Activated naive CD8-positive, alpha-beta T cell (primary cell): ENCODE data around the gene SNTA1.
A peak's percentile ranks its signal among the peaks of the same experiment; 100 is the strongest.
"Not testable (repeated sequence)": the region's sequence is repeated elsewhere in the genome, so short reads cannot be mapped to it uniquely, and the experiment has no call there.

ENCODE experiments used
- H3K27ac Mint-ChIP-seq: one replicate; pipeline ENCODE4 v1.8.0; 2021; ENCODE audit warnings: mixed read lengths
- H3K27me3 Mint-ChIP-seq: one replicate; pipeline ENCODE4 v1.8.0; 2021; ENCODE audit warnings: mixed read lengths
- H3K36me3 Mint-ChIP-seq: one replicate; pipeline ENCODE4 v1.8.0; 2021; ENCODE audit warnings: mixed read lengths
- H3K4me1 Mint-ChIP-seq: one replicate; pipeline ENCODE4 v1.8.0; 2021; ENCODE audit warnings: low read depth, mixed read lengths
- H3K4me3 Mint-ChIP-seq: one replicate; pipeline ENCODE4 v1.8.0; 2021; ENCODE audit warnings: mild to moderate bottlenecking, mixed read lengths
- H3K9me3 Mint-ChIP-seq: one replicate; pipeline ENCODE4 v1.8.0; 2021; ENCODE audit warnings: low read depth, mixed read lengths

SNTA1 gene

DNA sequence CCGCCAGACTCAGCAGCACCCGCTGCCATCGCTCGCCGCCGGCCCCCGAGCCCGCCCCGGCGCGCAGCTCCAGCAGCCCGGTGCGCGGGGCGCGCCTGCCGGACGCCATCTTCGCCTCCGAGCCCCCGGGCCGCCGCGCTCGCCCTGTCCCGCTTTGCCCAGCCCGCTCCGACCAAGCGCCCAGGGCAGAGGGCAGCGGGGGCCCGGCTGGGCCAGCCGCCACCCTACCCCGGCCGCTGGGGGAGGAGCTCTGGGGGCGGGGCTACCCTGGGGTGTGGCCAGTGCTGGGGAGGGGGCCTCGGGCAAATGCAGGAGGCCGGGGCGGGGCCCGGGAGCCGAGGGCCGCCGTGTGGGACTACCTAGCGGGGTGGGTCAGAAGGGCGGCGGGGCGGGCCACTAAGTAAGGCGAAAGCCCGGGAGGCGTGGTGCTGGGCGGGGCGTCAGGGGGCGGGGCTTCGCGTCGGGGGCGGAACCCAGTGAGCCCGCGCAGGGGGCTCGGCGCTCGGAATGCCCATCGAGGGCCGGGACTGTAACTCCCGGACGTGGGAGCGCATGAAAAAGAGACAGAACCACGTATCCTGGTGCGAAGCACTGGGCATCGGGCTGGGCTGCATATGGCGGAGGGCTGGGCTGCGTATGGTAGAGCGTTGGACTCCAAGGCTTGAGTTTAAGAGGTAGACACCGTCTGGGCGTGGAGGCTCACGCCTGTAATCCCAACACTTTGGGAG lies at the start of gene SNTA1:
TSS of gene SNTA1 (minus strand) at position 252 of the 728 bp plus-strand sequence. CDS start at position 109, 143 bp downstream.
- no peaks in the 10 kb centered on the region for H3K9me3 Mint-ChIP-seq
- peak within 1 kb of the TSS; percentile 78 for H3K27ac Mint-ChIP-seq
- no peaks in the 10 kb centered on the region for H3K36me3 Mint-ChIP-seq
- peaks cover 14% of the 10 kb centered on the region for H3K4me1 Mint-ChIP-seq
- H3K27me3 Mint-ChIP-seq, result no peaks in the 10 kb centered on the region
- H3K4me3 Mint-ChIP-seq, result peak within 1 kb of the TSS; percentile 89

DNA sequence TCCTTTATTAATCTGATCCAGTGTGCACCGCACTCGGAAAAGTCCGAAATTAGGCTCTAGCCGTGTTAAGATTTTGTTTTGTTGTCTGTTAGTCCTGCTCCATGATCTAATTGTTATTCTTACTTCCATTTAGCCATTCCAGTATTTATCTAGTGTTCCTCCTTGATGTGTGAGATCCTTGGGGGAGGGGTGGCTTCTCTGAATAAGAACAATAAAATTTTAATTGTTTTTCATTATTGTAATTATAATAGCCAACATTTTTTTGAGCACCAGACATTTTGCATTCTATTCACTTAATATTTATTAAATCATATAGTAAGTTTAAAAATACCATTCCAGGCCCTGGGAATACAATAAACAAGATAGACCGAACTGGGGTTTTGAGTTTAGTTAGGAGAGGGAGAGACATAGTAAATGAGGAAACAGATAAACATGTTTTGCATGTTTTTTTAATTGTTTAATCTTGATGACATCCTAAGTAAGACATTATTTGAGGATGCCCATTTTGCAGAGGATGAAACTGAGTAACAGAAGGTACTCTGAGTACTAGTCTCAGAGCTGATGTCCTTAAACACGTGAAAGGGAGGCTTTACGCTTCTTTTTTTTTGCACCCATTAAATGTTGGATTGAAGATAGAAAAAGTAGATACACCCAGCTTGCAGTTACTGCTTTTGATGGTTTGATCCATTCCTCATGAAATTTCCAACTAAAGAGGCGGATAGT lies 47.5 kb upstream of the SNTA1 start:
- peak overlapping the region; percentile 90 for H3K4me3 Mint-ChIP-seq
- no peaks in the 10 kb centered on the region for H3K27me3 Mint-ChIP-seq
- no peaks in the 10 kb centered on the region for H3K36me3 Mint-ChIP-seq
- H3K27ac Mint-ChIP-seq, result peak overlapping the region; percentile 84
- H3K9me3 Mint-ChIP-seq, result no peaks in the 10 kb centered on the region
- H3K4me1 Mint-ChIP-seq, result peaks cover 24% of the 10 kb centered on the region

DNA sequence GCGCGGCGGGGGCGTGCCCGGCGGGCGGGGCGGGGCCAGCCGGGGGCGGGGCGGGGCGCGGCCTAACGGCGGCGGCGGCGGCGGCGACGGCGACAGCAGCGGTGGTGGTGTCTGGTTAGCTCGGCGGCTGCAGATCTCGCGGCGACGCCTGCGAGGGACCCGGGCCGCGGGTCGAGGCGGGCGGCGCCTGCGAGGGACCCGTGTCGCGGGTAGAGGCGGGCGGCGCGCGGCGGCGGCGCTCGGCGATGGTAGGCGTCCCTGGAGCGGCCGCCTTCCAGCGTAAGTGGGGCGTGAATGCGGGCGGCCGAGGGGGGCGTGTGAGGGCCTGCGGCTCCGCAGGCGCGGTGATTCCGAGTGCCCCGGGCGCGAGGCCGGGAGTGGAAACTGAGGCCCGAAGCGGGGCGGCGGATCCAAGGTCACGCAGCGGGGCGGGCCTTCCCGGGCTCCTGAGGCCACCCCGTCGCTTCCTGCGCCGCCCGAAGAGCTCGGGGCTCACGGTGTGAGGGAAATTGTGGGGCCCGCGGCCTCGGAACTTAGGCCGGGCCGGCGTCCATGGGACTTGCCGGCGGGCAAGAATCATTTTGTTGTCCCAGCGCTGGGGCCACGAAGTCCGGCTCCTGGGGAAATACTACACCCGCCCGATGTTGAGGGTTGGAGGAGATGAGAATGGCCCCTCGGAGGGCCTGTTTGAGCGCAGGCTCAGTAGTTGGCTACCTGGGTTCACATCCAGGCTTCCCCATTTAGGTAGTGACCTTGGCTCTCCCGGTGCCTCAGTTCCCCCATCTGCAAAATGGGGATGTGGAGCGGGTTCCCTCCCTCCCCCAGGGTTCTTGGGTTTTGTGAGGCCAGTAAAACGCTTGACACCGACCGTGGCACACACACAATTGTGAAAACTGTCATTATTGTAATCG lies 46.7 kb upstream of the SNTA1 start, which contains the start of gene CBFA2T2:
TSS of gene CBFA2T2 (plus strand) at position 74 of the 911 bp plus-strand sequence. CDS start at position 246, 172 bp downstream.
- Mint-ChIP-seq H3K27me3 (no peaks in the 10 kb centered on the region), H3K4me3 (peak within 1 kb of the TSS; percentile 90), H3K36me3 (no peaks in the 10 kb centered on the region), H3K9me3 (no peaks in the 10 kb centered on the region), H3K4me1 (peaks cover 21% of the 10 kb centered on the region), H3K27ac (peak within 1 kb of the TSS; percentile 87)

DNA sequence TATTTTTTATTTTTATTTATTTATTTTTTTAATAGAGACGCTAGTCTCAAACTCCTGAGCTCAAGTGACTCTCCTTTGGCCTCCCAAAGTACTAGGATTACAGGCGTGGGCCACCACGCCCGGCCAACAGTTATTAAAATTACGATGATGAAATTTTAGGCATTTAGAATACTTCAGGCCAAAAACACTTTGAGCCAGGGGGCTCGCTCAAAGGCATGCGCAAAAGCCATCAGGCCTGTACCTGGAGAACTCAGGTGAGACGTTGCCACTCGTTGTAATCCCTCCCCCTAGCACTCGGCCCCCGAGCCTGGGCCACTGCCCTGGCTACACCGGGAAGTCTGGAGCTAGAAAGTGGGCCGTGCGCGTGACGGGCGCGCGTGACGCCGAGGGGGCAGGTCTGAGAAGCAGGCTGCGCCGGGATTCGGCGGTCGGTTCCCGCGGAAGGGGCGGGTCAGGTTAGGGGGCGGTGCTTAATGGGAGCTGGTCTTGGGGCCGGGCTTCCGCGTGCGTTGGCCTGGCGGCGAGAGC lies 46.0 kb upstream of the SNTA1 start:
- peaks cover 18% of the 10 kb centered on the region for H3K4me1 Mint-ChIP-seq
- peak overlapping the region; percentile 87 for H3K27ac Mint-ChIP-seq
- H3K36me3 Mint-ChIP-seq, result no peaks in the 10 kb centered on the region
- no peaks in the 10 kb centered on the region for H3K27me3 Mint-ChIP-seq
- peak overlapping the region; percentile 83 for H3K4me3 Mint-ChIP-seq
- no peaks in the 10 kb centered on the region for H3K9me3 Mint-ChIP-seq

DNA sequence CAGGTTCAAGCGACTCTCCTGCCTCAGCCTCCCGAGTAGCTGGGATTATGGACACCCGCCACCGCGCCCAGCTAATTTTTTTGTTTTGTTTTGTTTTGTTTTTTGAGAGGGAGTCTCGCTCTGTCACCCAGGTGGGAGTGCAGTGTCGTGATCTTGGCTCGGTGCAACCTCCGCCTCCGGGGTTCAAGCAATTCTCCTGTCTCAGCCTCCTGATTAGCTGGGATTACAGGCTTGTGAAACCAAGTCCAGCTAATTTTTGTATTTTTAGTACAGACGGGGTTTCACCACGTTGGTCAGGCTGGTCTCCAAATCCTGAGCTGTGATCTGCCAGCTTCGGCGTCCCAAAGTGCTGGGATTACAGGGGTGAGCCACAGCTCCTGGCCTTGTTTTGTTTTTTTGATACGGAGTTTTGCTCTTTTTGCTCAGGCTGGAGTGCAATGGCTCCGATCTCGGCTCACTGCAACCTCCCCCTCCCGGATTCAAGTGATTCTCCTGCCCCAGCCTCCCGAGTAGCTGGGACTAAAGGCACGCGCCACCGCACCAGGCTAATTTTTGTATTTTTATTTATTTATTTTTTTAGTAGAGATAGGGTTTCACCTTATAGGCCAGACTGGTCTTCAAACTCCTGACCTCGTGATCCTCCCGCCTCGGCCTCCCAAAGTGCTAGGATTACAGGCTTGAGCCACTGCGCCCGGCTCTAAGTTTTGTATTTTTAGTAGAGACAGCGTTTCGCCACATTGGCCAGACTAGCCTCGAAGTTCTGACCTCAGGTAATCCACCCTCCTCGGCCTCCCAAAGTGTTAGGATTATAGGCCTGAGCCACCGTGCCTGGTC lies 45.3 kb upstream of the SNTA1 start:
- peak overlapping the region; percentile 44 for H3K4me3 Mint-ChIP-seq
- peaks cover 18% of the 10 kb centered on the region for H3K4me1 Mint-ChIP-seq

DNA sequence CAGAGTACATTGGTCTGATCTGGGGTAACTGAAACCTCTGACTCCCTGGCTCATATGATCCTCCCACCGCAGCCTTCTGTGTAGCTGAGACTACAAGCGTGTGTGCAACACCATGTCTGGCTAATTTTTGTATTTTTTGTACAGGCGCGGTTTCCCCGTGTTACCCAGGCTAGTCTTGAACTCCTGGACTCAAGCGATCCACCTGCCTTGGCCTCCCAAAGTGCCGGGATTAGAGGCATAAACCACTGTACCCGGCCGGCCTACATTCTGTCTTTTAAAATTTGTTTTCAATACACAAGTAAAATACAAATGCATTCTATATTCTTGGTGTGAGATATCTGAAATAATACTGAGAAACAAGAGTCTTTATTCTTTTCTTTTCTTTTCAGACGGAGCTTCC lies 44.6 kb upstream of the SNTA1 start:
- Mint-ChIP-seq H3K36me3 (no peaks in the 10 kb centered on the region), H3K27me3 (no peaks in the 10 kb centered on the region), H3K9me3 (no peaks in the 10 kb centered on the region), H3K4me1 (peaks cover 13% of the 10 kb centered on the region), H3K4me3 (peak overlapping the region; percentile 15), H3K27ac (peak overlapping the region; percentile 13)

More for the DNA sequence above, 45.3 kb upstream of the SNTA1 start:
- H3K27me3 Mint-ChIP-seq, H3K27ac Mint-ChIP-seq, H3K36me3 Mint-ChIP-seq, H3K9me3 Mint-ChIP-seq: not testable (repeated sequence)

DNA sequence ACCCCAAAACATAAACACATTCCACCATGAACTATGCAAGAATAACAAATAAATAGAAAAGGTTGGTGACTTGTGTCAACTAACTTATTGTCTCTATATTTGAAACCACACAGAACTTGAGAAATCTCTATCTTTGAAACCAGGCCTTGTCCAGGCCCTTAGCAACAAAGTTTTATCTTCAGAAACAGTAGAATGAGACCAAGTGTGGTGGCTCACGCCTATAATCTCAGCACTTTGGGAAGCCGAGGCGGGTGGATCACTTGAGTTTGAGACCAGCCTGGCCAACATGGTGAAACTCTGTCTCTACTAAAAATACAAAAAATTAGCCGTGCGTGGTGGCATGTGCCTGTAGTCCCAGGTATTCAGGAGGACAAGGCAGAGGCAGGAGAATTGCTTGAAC lies 39.6 kb upstream of the SNTA1 start:
- H3K4me3 Mint-ChIP-seq, H3K27me3 Mint-ChIP-seq, H3K27ac Mint-ChIP-seq, H3K9me3 Mint-ChIP-seq, H3K36me3 Mint-ChIP-seq, H3K4me1 Mint-ChIP-seq: not testable (repeated sequence)

DNA sequence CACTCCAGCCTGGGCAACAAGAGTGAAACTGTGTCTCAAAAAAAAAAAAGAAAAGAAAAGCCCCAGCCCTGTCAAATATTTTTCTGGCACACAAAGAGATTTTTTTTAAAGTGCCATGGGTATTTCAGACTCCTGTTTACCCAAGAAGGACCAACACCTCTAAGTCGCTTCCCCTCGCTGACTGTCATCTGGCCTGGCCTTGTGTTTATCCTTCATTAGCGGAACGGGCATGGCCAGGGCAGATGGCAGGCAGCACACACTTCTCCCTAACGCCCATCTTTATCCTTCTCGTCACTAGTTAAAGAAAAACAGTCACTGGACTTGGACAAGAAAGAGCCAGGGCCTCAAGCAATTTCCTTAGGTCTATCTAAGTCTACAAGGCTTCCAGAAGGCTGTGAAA lies 39.0 kb upstream of the SNTA1 start:
- Mint-ChIP-seq H3K4me3 (no peak overlapping the region), H3K36me3 (no peaks in the 10 kb centered on the region), H3K4me1 (no peaks in the 10 kb centered on the region), H3K27ac (no peak overlapping the region), H3K9me3 (no peaks in the 10 kb centered on the region), H3K27me3 (no peaks in the 10 kb centered on the region)

DNA sequence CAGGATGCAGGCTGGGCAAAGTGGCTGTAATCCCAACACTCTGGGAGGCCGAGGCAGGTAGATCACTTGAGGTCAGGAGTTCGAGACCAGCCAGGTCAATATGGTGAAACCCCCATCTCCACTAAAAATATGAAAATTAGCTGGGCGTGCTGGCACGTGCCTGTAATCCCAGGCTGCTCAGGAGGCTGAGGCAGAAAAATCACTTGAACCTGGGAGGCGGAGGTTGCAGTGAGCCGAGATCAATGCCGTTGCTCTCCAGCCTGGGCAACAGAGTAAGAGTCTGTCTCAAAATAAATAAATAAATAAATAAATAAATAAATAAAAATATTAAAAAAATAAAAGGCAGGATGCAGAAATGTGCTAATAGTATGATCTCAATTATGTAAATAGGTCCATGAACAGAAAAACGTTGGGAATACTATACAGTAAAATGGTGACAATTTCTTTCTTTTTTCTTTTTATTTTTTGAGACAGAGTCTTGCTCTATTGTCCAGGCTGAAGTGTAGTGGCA lies 37.9 kb upstream of the SNTA1 start:
- Mint-ChIP-seq H3K4me3 (no peak overlapping the region), H3K27ac (no peak overlapping the region), H3K36me3 (no peaks in the 10 kb centered on the region), H3K9me3 (no peaks in the 10 kb centered on the region), H3K4me1 (no peaks in the 10 kb centered on the region), H3K27me3 (no peaks in the 10 kb centered on the region)

DNA sequence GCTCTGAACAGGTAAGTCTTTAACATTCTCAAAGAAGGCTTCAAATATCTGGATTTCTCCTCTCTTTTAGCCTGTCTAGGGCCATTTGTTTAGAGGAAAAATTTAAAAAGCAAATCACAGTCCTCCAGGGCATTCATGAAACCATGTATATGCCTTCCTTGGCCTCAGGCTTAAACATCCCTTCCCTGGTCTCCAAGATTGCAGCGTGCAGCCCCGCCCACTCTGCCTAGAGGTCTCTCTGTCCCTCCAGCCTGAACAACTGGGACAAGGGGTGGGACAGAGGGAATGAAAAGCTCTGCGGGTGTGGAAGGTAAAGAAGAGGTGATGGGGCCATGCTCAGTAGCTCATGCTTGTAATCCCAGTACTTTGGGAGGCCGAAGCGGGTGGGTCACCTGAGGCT lies 36.5 kb upstream of the SNTA1 start:
- H3K27me3 Mint-ChIP-seq, result no peaks in the 10 kb centered on the region
- H3K27ac Mint-ChIP-seq, result no peak overlapping the region
- no peaks in the 10 kb centered on the region for H3K4me1 Mint-ChIP-seq
- no peak overlapping the region for H3K4me3 Mint-ChIP-seq
- H3K36me3 Mint-ChIP-seq, result no peaks in the 10 kb centered on the region
- H3K9me3 Mint-ChIP-seq, result no peaks in the 10 kb centered on the region

DNA sequence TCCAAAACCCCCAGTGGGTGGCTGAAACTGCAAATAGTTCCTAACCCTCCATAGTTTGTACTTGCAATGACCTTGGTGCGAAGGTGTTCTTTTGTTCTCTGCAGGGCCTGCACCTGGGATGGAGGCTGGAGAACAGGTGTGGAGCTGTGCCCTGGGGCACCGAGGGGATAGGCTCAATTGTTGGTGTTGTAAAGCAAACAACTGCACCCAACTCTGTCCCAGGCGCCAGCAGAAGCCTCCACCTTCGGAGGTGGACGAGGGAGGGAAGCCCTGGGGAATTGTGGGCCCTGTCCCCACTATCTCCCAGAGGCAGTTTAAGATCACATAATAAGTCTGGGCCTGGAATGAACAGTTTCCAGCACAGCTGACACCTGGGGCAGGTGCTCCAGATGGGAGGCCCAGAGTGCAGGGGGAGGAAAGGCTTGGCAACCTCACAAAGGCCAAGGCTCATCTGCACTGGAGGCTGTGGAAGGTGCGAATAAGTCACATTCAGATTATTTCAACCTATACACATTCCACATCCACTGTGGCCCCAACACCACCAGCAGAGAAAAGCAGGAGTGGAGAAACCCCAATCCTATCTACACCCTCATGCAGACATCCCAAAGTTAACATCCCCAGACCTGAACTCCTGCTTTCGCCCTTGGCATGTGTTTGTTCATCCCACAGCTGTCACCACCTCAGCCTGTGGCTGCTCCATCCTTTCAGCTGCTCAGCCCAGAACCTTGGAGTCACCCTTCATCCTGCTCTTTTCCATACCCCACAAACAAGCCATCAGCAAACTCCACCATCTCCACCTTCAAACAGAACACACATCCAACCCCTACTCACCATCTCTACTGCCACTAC lies 34.0 kb upstream of the SNTA1 start:
- Mint-ChIP-seq H3K27ac (no peak overlapping the region), H3K36me3 (no peaks in the 10 kb centered on the region), H3K4me3 (no peak overlapping the region), H3K9me3 (no peaks in the 10 kb centered on the region), H3K4me1 (no peaks in the 10 kb centered on the region), H3K27me3 (no peaks in the 10 kb centered on the region)

DNA sequence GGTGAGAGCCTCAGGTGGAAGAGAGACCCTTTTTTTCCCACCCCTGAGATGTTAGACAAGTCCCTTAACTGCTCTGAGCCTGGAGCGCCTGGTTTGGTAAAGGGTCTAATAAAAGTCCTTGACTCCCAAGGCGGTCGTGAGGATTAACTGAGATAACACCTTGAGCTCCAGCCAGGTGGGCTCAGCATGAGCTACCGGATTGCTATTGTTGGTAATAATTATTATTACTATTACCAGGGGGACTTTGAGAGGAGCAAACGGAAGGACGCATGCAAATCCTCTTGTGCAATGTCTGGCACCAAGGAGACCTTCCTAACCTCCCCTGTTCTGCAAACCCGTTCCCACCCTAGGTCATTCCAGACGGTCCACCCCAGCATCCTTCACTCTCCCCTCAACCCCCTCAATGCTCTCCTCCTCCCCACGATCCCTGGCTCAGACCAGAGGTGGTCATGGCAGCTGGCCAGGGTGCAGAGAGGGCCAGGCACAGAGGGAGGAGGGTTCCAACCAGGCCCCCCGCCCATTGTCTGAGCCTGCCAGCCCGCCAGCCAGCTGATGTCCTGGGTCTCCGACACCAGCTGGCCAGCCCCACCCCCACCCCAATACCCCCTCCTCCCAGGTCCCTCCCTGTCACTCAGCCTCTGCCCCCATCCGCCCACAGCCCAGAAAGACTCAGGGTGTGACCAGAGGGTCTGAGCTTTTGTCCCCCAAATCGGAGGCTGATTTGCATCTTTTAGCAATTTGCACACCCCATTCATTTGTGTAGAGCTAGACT lies 32.0 kb upstream of the SNTA1 start:
- Mint-ChIP-seq H3K27ac (no peak overlapping the region), H3K9me3 (no peaks in the 10 kb centered on the region), H3K36me3 (no peaks in the 10 kb centered on the region), H3K27me3 (no peaks in the 10 kb centered on the region), H3K4me1 (no peaks in the 10 kb centered on the region), H3K4me3 (no peak overlapping the region)

DNA sequence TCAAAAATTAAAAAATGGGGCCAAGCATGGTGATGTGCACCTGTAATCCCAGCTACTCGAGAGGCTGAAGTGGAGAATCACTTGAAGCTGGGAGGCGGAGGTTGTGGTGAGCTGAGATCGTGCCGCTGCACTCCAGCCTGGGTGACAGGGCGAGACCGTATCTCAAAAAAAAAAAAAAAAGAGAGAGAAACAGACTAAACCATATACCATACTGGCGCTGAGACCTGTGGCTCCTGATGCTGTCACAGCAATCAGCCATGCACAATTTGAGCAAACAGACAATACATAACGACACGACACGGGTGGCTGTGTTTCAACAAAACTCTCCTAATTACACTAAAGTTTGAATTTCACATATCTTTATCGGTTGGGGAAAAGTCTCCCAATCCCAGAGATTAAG lies 31.4 kb upstream of the SNTA1 start:
- Mint-ChIP-seq H3K4me1 (no peaks in the 10 kb centered on the region), H3K4me3 (no peak overlapping the region), H3K9me3 (no peaks in the 10 kb centered on the region), H3K27ac (no peak overlapping the region), H3K36me3 (no peaks in the 10 kb centered on the region), H3K27me3 (no peaks in the 10 kb centered on the region)
